GM21825 (cell line): ENCODE results near the gene KRT38.
"Not testable (repeated sequence)": the region's sequence is repeated elsewhere in the genome, so short reads cannot be mapped to it uniquely, and the experiment has no call there.

Experiments used
- ATAC-seq: cut with Tn5 transposase; IDR thresholded peaks from one replicate; pipeline ENCODE4 v1.9.1; 2021; ENCODE audit warnings: mild to moderate bottlenecking, moderate library complexity; ENCODE audit not compliant: unreplicated experiment

KRT38 gene

GRCh38 chr17:41463746-41464145 is 23.0 kb upstream of the KRT38 start:
- ATAC-seq = no peak

DNA sequence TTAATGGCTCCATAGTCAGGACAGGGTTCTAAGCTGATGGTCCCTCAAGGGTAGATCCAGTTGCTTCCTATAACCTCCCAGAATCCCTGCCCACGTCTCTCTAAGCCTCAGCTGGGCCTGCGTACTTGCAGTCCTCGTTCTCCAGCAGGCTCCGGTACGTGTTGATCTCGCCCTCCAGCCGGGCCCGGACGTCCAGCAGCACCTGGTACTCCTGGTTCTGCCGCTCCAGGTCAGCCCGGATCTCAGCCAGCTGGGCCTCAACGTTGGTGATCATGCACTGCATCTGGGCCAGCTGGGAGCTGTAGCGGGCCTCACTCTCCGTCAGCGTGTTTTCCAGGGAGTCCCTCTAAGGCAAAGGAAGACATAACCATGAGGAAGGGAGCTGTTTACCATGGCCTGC is 21.9 kb upstream of the KRT38 start:
- ATAC-seq = no peak

DNA sequence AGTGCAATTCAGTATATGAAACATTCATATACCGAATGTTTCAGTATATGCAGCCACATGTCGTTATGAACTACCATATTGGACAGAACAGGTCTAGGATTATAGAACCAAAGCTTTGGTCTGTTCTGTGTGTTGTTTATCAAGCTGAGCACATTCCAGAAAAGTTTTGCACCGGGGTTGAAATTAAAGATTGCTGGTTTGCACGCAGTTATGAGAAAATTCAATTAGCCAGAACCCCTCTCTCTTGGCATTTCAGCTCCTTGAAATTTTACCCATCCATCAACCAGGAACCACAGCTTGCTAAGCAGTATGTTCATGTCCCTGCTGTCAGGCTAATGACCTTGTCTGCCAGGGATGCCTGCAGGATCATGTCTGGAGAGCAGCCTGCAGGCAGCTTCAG is 16.9 kb upstream of the KRT38 start:
- ATAC-seq = no peak

DNA sequence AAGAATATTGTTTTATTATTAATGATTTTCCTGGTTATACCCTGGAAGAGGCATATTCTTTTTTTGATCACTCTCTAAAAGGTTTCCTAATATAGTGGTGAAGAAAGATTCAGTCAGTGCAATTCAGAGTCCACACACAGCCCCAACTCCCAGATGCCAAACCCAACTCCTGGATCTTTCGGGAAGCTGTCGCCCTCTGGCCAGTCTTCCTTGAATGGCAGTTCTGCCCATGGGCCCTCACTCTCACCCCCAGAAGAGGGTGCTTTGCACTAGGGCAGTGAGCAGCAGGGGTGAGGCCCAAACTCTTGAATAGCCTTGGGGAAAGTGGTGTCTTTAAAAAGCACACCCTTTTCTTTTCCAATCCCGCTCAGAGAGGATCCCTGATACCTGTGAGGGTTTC is 15.4 kb upstream of the KRT38 start:
- ATAC-seq = no peak

GRCh38 chr17:41455236-41455635 is 14.5 kb upstream of the KRT38 start:
- ATAC-seq = no peak

GRCh38 chr17:41453066-41453465 is 12.3 kb upstream of the KRT38 start:
- ATAC-seq = no peak

- no peak for ATAC-seq
Measured at GRCh38 chr17:41452281-41452680, 11.5 kb upstream of the KRT38 start.

DNA sequence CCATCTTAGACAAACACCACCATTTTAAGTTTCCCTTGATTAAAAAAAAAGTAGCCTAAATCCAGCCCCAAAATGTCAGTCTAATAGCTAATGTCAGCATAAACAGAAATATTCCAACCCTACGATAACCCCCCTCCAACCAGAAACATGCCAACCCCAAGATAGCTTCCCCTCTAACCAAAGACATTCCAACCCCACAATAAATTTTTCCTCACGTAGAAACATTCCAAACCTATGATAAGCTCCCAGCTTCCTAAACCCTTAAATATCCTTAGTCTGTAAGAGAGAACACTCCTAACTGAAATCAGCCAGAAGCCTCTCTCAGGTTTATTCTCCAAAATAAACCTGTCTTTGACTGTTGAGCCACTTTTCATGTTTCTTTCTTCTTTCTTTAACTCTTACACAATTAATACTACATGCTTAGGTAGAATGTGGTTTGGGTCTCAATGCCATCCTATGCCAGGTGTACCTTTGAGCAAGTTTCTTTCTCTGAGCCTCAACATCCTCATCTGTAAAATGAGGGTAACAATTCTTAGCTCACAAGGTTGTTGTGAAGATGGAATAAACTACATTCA is 10.5 kb upstream of the KRT38 start:
- no peak for ATAC-seq

DNA sequence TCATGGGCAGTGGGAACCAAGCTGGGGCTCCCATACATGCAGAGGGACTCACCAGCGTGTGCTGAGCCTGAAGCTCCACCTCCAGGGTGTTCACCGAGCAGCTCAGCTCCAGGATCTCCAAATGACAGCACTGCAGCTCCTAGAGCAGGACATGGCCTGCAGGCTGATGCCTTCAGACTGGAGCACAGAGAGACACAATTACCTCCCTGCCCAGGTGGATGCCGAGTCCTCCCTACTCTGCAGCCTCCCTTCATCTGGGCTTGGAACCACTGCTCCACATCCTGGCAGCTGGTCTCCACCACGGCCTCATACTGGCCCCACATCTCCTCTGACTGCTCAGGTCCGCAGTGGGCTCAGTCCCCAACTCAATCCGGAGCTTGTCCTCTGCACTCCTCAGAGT is 8.2 kb upstream of the KRT38 start:
- ATAC-seq = no peak

GRCh38 chr17:41448506-41448905 is 7.7 kb upstream of the KRT38 start:
- no peak for ATAC-seq

DNA sequence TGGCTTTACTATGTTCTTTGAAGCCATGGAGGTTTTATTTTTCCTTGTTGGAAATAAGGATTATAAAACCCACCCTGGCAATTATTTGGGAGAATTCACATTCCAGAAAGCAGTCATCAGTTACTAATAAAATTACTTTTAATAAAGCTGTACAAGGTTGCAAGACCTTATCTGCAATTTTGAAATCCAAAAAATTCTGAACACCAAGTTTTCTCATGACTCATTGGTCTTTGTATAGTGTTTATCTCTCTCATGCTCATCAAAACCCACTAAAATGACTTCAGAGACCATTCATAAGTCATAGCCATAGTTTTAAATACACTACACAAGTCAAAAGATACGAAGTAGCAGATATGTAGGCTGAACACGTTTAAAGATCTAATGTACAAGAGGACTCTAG is 6.0 kb upstream of the KRT38 start:
- no peak for ATAC-seq

- no peak for ATAC-seq
Measured at GRCh38 chr17:41444640-41445039, 3.9 kb upstream of the KRT38 start.

GRCh38 chr17:41444186-41444585 is 3.4 kb upstream of the KRT38 start:
- no peak for ATAC-seq

GRCh38 chr17:41442739-41443138 is 2.0 kb upstream of the KRT38 start:
- no peak for ATAC-seq

DNA sequence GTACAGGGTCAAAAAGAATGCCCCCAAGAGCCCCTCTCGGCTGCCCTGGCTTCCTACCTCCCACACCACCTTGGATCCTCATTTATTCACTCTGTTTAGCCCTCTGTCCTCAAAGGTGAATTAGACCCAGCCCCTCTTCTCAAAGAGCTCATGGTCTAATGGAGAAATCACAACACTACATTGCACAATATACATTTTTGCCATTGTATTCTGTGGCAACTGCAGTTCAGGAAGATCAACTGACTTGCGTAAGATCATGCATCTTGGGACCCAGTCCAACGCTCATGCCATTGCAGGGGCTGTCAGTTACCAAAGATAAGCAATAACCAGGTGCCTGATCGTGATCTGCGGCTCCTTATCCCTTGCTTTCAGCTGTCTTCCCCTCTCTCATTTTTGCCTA is 1.4 kb downstream of the KRT38 start:
- ATAC-seq = no peak

DNA sequence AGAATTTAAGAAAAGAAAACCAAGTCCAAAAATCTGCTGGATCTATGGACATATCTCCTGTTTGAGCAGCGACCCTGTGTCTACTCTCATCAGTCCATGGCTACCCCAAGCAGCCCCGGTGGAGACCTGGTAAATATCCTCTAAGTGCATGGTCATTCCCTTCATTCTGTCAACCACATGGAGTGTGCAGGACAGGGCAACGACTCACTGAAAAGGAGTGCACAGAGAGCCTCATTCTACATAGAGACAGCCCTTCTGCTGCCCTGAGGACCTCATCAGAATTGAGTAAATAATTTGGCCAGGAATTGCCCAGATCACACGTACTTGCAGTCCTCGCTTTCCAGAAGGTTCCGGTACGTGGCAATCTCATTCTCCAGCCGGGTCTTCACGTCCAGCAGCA is 3.0 kb downstream of the KRT38 start:
- no peak for ATAC-seq

DNA sequence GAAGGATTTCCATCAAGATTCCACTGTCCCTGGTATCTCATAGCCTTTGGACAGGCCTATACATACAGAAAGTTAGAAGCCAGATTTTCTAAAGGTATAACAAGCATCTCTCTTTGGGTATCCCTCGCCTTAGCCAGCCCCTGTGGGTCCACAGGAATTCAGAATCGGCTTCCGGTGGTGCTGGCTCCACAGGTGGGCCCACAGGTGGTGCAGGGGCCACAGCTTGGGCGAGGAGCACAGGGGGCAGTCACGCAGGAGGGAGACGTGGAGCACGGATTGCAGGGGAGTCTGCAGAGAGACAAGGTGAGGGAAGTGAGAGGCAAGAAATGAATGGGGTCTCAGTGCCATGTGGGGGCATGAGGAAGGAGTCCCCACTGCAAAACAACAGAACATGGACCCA is 3.5 kb downstream of the KRT38 start:
- ATAC-seq = no peak

DNA sequence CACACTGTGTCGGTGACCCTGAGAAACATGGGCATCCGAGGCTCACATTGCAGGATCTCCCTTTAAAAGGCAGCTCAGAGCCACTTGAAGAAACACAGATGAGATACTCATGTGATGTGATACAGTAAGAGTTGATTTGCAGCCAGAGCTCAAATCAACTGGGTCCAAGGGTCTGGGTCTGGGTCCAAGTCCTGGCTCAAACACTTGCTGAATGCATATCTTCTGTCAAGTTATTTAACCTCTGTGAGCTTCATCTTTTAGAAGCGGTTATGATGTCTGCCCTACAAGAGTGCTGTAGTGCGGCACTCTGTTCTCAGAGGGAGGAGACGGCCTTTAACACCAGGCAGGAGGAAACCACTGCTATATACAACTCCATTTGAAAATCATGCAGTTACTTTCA is 6.4 kb downstream of the KRT38 start:
- ATAC-seq = no peak

- ATAC-seq = no peak
Measured at GRCh38 chr17:41434005-41434404, 6.8 kb downstream of the KRT38 start.

DNA sequence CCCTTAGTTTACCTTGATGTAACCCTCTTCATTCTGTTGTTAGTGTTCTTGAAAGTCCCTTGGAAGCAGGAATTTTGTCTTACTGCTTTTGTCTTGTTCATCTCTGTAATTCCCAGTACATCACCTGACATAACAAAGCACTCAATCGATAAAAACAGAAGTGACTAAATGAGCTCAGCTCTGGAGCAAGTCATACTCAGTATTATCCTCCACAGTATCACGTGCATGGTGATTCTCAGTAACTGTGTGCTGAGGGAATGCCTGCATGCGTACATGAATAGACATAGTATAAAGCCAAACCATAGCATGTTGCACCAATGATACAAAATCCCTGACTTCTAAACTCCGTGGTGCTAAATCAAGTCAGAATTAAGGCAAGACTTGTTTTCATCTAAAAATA is 7.2 kb downstream of the KRT38 start:
- ATAC-seq = no peak

GRCh38 chr17:41430376-41430775 is 10.4 kb downstream of the KRT38 start:
- not testable (repeated sequence) for ATAC-seq

DNA sequence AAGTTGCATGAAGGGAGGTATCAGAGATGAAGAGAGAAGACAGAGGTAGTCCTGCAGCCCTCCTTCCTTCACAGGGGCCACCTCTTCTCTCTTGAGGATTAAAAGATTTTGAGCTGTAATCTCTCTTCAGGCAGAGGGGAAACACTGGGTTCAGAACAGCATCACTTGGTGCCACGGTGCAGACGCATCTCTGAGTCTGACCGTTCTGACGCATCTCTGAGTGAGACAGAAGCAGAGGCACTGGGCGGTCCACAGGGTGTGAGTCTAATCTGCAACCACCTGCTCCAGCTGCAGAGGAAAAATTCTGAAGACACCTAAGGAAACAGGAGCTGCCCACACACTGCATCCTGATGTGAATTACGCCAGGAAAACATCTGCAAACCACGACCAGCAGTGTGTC is 11.1 kb downstream of the KRT38 start:
- ATAC-seq = no peak

DNA sequence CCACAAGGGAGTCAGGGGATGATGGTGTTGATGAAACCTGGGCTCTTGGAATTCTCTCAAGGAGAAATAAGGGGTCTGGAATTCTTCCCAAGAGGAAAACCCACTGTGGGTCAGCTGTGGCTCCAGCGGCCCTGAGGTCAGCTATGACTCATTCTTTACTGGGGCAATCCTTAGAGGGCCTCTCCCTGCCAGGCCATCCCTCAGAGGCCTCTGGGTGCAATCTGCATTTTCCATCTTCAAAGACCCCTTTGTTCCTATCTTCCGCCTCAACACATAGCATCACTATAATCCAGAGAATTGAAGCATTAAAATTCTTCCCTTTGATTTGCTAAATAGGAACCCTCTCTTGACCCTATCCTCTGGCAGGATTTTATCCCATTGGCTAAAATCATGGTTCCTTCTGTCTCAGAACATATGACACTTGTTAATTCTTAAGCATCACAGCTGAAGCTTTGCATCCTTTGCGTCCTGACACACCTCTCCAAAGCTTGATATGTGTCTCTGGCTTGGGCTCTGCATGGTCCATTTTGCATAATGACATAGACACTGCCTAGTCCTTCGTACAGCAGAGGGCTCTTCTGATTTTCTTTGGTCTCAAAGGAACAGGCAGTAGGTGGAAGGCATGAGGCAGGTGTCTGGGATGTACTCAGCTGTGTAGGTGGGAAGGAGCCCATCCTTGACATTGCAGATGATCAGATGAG is 12.0 kb downstream of the KRT38 start:
- no peak for ATAC-seq
